OCI-LY7 (cell line): ENCODE results near the gene NEO1.

Source experiments
- CTCF ChIP-seq: fragments of 200-600 bp; sonication (generic); conservative IDR thresholded peaks from 2 replicates; pipeline ENCODE4 v1.5.1; 2014; ENCODE audit warnings: mild to moderate bottlenecking, antibody characterized with exemption, low read length, moderate library complexity, mixed read lengths
- EZH2phosphoT487 ChIP-seq: fragments of 200-600 bp; sonication (generic); IDR thresholded peaks from 2 replicates; pipeline ENCODE4 v1.6.1; 2018; ENCODE audit warnings: low read depth, borderline replicate concordance, mild to moderate bottlenecking, mixed run types, antibody characterized with exemption, low read length, moderate library complexity, mixed read lengths

DNA sequence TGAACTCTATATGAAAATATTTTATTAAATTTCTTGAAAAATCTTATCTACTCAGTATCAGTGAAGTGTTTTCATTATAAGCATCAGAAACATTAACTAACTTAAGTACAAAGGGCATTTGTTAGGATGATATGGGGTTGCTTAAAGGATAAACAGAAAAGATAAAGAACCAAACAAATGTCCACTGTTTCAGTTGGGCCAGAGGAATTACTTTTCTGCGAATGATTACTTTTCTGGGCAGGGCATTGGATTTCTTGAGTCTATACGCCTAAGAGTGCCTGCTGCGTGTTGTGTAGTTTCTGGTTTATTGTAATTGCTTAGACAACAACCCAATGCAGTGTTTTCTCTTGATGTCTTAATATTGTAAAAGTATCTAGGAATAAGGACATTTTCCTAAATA, 52.8 kb downstream of the NEO1 start:
- TF ChIP-seq CTCF (no peak), EZH2phosphoT487 (no peak)
